Measurements from ENCODE around the gene UNC5C. TPM values are rescaled to one million over a fixed set of nuclear protein-coding genes. Genes with fewer than 3 reads are reported as not detected.

UNC5C gene
- total and polyA plus RNA-seq, 10 of the 15 experiments (the other 5 are each of a cell fraction or from before 2014, with no cell fraction given) = 0.02 to 2.0 (median 0.15) TPM; not detected in 1

DNA sequence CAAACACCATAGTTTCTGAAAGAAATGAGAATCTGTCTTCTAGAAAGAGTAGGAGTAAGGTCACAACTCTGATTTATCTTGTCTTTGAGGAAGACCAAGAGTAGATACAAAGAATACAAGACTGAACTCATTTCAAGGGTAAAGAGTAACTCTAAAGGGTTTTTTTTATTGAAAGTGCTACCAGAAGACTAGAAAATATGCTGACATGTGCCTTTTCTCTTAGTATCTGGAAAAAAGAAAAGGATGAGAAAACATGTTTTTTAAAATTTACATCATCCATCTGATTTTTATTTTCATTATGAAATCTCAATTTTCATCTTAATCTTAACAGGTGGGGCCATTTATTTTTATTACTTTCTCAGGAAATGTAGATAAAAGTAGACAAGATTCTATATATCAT, 43.0 kb downstream of the UNC5C start (continued):
- TF ChIP-seq, protein P1, sequence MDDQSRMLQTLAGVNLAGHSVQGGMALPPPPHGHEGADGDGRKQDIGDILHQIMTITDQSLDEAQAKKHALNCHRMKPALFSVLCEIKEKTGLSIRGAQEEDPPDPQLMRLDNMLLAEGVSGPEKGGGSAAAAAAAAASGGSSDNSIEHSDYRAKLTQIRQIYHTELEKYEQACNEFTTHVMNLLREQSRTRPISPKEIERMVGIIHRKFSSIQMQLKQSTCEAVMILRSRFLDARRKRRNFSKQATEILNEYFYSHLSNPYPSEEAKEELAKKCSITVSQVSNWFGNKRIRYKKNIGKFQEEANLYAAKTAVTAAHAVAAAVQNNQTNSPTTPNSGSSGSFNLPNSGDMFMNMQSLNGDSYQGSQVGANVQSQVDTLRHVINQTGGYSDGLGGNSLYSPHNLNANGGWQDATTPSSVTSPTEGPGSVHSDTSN (IDR thresholded peaks at IDR 0.05; ENCODE audit: insufficient replicate concordance, low read depth, low read length) = no peak
- TF ChIP-seq SRF (IDR thresholded peaks at IDR 0.05; ENCODE audit: low read depth in 2 of 2, low read length in 2 of 2) = no peak
- no peak for TF ChIP-seq NRF1 (conservative IDR thresholded peaks at IDR 0.05; ENCODE audit: low read depth, low read length)
- no peak for TF ChIP-seq BCL11A (IDR thresholded peaks at IDR 0.05; ENCODE audit: low read depth, low read length)
- TF ChIP-seq NR2C2 (IDR thresholded peaks at IDR 0.05; ENCODE audit: borderline replicate concordance, control insufficient read depth, insufficient read length, low read depth) = no peak

DNA sequence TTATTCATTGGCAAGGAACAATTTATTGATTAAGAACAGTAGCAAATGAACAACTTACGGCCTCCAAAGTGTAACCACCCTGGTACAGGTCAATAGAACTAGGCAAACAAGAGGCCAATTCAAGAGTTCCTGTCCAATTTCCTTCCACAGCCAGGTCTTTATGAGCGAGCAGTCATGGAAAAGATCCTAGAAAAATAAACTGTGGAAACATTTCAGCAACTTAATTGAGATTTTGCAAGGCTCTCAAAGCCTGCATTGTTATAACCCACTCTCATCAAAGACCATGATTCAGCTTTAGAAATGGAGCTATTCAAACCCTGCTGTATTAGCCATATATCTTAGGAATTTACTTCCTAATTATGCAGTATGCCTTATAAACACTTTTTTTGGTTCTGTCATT, 43.6 kb downstream of the UNC5C start:
- Histone ChIP-seq H3K9me3 (replicated peaks; ENCODE audit: control insufficient read depth, insufficient read depth, low read length) (no peaks in the 10 kb centered on the region), H3K27me3 (replicated peaks in 1 of 2; ENCODE audit: control insufficient read depth in 2 of 2, insufficient read depth in 2 of 2, low read length in 1 of 2) (no peaks in the 10 kb centered on the region), H3K9ac (ENCODE audit: control insufficient read depth, insufficient read depth, low read length) (no peak overlapping the region), H3K4me2 (ENCODE audit: control insufficient read depth, insufficient read depth) (no peak overlapping the region), H3K4me3 (no peak overlapping the region), H3K79me2 (ENCODE audit: control insufficient read depth, insufficient read depth, low read length) (no peaks in the 10 kb centered on the region), H3K4me1 (ENCODE audit: control insufficient read depth, insufficient read depth, low read length) (no peaks in the 10 kb centered on the region), H4K20me1 (ENCODE audit: control insufficient read depth, insufficient read depth) (no peaks in the 10 kb centered on the region), H3K36me3 (ENCODE audit: control insufficient read depth in 2 of 2, insufficient read depth in 2 of 2, low read length in 1 of 2) (no peaks in the 10 kb centered on the region), H3K27ac (ENCODE audit: control insufficient read depth, insufficient read depth) (no peak overlapping the region), H2AFZ (ENCODE audit: control insufficient read depth, low read depth, low read length) (no peak overlapping the region)
- ATAC-seq (no peak), FAIRE-seq (no peak), DNase-seq (ENCODE audit: low read depth, low spot score) (no peak)
- no TSS peak for BruUV-seq (replicated peaks)
- ChIA-PET POLR2A (no interaction called here), CTCF (no interaction called here), RAD21 (ENCODE audit: unreplicated experiment) (no interaction called here), SMC1A (ENCODE audit: uncharacterized antibody, unreplicated experiment) (interaction anchor here (0.6 kb wide), 1 partner anchor 76 kb away, joined by 3 read pairs; no protein-coding TSS in a partner anchor)
- WGBS (ENCODE audit: insufficient coverage, insufficient replicate concordance, low lambda C conversion rate, missing lambda C conversion rate) = 12% methylated on average over 2 of the region's 2 CpGs
- in situ Hi-C loops (cut with MboI) = no loop called here
- intact Hi-C loops (cut with micrococcal nuclease; ENCODE audit: unreplicated experiment) = loop anchor here (5.0 kb wide), 1 partner anchor 532 kb away; no protein-coding TSS in a partner anchor
- TF ChIP-seq CEBPB (IDR thresholded peaks at IDR 0.05; ENCODE audit: borderline replicate concordance in 1 of 2, low read depth in 2 of 2, low read length in 2 of 2) (no peak), FOS (IDR thresholded peaks at IDR 0.05; ENCODE audit: borderline replicate concordance, extremely low read depth, insufficient read length) (no peak), MYC (IDR thresholded peaks at IDR 0.05; ENCODE audit: insufficient read depth, insufficient read length, insufficient replicate concordance, low read length, severe bottlenecking) (no peak), YBX1 (IDR thresholded peaks at IDR 0.05) (no peak), SIN3A (IDR thresholded peaks at IDR 0.05; ENCODE audit: low read depth, low read length) (no peak), MEF2B (IDR thresholded peaks at IDR 0.05; ENCODE audit: partially characterized antibody, poor library complexity, severe bottlenecking) (no peak), MTA2 (IDR thresholded peaks at IDR 0.05; ENCODE audit: low read depth) (no peak), KAT2A (conservative IDR thresholded peaks at IDR 0.05; ENCODE audit: control insufficient read depth, low read depth, low read length) (no peak), ZNF274 (IDR thresholded peaks at IDR 0.05; ENCODE audit: insufficient read depth, insufficient read length) (no peak)
- TF ChIP-seq, protein P2, sequence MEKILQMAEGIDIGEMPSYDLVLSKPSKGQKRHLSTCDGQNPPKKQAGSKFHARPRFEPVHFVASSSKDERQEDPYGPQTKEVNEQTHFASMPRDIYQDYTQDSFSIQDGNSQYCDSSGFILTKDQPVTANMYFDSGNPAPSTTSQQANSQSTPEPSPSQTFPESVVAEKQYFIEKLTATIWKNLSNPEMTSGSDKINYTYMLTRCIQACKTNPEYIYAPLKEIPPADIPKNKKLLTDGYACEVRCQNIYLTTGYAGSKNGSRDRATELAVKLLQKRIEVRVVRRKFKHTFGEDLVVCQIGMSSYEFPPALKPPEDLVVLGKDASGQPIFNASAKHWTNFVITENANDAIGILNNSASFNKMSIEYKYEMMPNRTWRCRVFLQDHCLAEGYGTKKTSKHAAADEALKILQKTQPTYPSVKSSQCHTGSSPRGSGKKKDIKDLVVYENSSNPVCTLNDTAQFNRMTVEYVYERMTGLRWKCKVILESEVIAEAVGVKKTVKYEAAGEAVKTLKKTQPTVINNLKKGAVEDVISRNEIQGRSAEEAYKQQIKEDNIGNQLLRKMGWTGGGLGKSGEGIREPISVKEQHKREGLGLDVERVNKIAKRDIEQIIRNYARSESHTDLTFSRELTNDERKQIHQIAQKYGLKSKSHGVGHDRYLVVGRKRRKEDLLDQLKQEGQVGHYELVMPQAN (conservative IDR thresholded peaks at IDR 0.05) = no peak
- TF ChIP-seq, protein P3, sequence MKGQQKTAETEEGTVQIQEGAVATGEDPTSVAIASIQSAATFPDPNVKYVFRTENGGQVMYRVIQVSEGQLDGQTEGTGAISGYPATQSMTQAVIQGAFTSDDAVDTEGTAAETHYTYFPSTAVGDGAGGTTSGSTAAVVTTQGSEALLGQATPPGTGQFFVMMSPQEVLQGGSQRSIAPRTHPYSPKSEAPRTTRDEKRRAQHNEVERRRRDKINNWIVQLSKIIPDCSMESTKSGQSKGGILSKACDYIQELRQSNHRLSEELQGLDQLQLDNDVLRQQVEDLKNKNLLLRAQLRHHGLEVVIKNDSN (IDR thresholded peaks at IDR 0.05; ENCODE audit: borderline replicate concordance, extremely low read length, insufficient read depth, low read depth, low read length) = no peak
- TF ChIP-seq, protein P4, sequence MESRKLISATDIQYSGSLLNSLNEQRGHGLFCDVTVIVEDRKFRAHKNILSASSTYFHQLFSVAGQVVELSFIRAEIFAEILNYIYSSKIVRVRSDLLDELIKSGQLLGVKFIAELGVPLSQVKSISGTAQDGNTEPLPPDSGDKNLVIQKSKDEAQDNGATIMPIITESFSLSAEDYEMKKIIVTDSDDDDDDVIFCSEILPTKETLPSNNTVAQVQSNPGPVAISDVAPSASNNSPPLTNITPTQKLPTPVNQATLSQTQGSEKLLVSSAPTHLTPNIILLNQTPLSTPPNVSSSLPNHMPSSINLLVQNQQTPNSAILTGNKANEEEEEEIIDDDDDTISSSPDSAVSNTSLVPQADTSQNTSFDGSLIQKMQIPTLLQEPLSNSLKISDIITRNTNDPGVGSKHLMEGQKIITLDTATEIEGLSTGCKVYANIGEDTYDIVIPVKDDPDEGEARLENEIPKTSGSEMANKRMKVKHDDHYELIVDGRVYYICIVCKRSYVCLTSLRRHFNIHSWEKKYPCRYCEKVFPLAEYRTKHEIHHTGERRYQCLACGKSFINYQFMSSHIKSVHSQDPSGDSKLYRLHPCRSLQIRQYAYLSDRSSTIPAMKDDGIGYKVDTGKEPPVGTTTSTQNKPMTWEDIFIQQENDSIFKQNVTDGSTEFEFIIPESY (IDR thresholded peaks at IDR 0.05) = no peak

Measured in GM12878 (cell line).